Tibial artery (tissue), 4 donors: ENCODE results near the gene MRPL51.

Source experiments
- DNase-seq, 2 donors: peaks; one replicate each; pipeline ENCODE4 v3.0.0-alpha.2; 2019
- H3K27ac ChIP-seq, 2 donors: fragments of 200-600 bp; sonication (generic) in 1 of 2; 1 replicate in 1 of 2; 2 replicates in 1 of 2; pipeline ENCODE4 v1.5.1; 2018 to 2019; ENCODE audit warnings: mild to moderate bottlenecking in 1 of 2
- H3K27me3 ChIP-seq, 2 donors: fragments of 200-600 bp; sonication (generic) in 1 of 2; one replicate each; pipeline versions ENCODE4 v1.5.1 to v1.6.0; 2016 to 2019
- H3K36me3 ChIP-seq, 3 donors: fragments of 200-600 bp; sonication (generic) in 2 of 3; one replicate each; pipeline ENCODE4 v1.5.1; 2016 to 2019; ENCODE audit warnings: mild to moderate bottlenecking in 2 of 3
- H3K4me1 ChIP-seq, 4 donors: fragments of 200-600 bp; sonication (generic) in 2 of 4; 1 replicate in 3 of 4; 2 replicates in 1 of 4; pipeline ENCODE4 v1.5.1; 2016 to 2019
- H3K4me3 ChIP-seq, 2 donors: fragments of 200-600 bp; sonication (generic) in 1 of 2; 1 replicate in 1 of 2; 2 replicates in 1 of 2; pipeline ENCODE4 v1.5.1; 2018 to 2019; ENCODE audit warnings: mild to moderate bottlenecking in 2 of 2
- H3K9me3 ChIP-seq, 3 donors: fragments of 200-600 bp; sonication (generic) in 1 of 3; one replicate each; pipeline ENCODE4 v1.5.1; 2016 to 2019
- intact Hi-C: fragments of 100-400 bp; cut with DNase I; formaldehyde crosslinking; loops from one replicate; pipeline ENCODE4 v1.15.0; 2023; ENCODE audit warnings: low total_unique reads
- TF ChIP-seq, protein P1 (sequence below), 2 experiments: fragments of 200-600 bp in 1 of 2; fragments of 450-650 bp in 1 of 2; IDR thresholded peaks; one replicate each; pipeline ENCODE4 v1.5.1; 2017 to 2019; ENCODE audit warnings: antibody characterized with exemption in 2 of 2, mild to moderate bottlenecking in 1 of 2, moderate library complexity in 1 of 2

Gene MRPL51

DNA sequence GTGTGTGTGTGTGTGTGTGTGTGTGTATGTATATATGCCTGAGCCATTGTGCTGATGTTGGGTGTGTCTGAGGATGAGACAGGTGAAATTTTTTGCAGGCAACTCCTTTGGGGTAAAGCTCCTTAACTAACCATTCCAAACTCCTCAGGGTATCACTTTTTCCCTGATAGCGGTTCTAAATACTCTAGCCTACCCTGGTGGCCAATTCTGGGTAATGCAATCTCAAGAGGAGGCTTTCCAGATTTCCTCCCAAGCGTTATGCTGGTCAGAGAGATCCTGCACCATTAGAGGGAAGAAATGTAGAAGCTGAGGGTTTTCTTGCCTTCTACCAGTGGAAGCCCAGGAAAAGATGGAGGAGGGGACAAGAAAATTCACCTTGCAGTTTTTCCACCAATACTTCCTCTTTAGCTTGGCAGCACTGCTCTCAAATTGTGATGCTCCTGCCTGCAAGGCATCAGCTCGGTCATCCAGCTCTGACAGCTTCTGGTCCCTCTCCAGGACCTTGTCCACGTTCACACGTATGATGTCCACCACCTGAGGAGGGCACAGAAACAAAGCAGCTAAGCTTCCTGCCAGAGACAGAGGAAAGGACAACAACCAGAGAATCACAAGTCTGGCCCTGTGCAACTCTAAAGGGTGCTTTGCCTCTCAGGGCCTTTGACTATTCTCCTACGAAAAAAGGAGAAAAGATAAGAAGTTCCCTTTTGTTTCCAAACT is 27.4 kb downstream of the MRPL51 start:
- peaks cover 39 to 52% (median 47%) of the 10 kb centered on the region in 3 donors for H3K36me3 ChIP-seq
- DNase-seq = peak in 1 of 2 donors; percentile 64
- intact Hi-C loops = loop anchor here (2.0 to 5.0 kb wide), 2 partner anchors 43 to 128 kb away; no protein-coding TSS in a partner anchor
- TF ChIP-seq, protein P1, sequence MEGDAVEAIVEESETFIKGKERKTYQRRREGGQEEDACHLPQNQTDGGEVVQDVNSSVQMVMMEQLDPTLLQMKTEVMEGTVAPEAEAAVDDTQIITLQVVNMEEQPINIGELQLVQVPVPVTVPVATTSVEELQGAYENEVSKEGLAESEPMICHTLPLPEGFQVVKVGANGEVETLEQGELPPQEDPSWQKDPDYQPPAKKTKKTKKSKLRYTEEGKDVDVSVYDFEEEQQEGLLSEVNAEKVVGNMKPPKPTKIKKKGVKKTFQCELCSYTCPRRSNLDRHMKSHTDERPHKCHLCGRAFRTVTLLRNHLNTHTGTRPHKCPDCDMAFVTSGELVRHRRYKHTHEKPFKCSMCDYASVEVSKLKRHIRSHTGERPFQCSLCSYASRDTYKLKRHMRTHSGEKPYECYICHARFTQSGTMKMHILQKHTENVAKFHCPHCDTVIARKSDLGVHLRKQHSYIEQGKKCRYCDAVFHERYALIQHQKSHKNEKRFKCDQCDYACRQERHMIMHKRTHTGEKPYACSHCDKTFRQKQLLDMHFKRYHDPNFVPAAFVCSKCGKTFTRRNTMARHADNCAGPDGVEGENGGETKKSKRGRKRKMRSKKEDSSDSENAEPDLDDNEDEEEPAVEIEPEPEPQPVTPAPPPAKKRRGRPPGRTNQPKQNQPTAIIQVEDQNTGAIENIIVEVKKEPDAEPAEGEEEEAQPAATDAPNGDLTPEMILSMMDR (IDR thresholded peaks at IDR 0.05) = peak; percentile 86 to 93
- no peaks in the 10 kb centered on the region for H3K27me3 ChIP-seq
- H3K4me3 ChIP-seq = no peak overlapping the region
- no peaks in the 10 kb centered on the region for H3K9me3 ChIP-seq
- H3K27ac ChIP-seq = peak overlapping the region in 1 of 2 donors; percentile 30
- H3K4me1 ChIP-seq = peaks cover 0 to 25% (median 18%) of the 10 kb centered on the region in 4 donors

DNA sequence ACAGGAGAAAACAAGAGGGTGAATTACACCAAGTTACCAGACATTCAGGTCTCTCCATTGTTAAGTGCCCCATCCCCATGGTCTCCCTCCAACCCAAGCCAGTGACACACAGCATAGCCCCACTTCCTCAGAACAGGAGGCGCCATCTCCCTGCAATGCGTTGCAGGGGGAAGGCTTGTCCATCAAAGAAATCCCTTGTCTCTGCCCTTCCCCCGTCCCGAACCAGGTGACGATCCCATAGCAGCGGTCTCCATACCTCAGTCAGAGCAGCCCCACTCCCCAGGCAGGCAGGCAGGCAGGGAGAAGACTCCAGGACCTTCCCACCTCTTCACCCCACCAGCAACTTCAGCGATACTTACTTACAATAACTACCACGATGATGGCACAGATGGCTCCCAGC is 28.5 kb downstream of the MRPL51 start:
- H3K4me3 ChIP-seq = no peak overlapping the region
- intact Hi-C loops = loop anchor here (2.0 kb wide), 1 partner anchor 42 kb away; no protein-coding TSS in a partner anchor
- peaks cover 0 to 21% (median 17%) of the 10 kb centered on the region in 4 donors for H3K4me1 ChIP-seq
- TF ChIP-seq, protein P1 (IDR thresholded peaks at IDR 0.05) = no peak
- no peaks in the 10 kb centered on the region for H3K27me3 ChIP-seq
- no peaks in the 10 kb centered on the region for H3K9me3 ChIP-seq
- peaks cover 41 to 63% (median 58%) of the 10 kb centered on the region in 3 donors for H3K36me3 ChIP-seq
- H3K27ac ChIP-seq = no peak overlapping the region
- no peak for DNase-seq

DNA sequence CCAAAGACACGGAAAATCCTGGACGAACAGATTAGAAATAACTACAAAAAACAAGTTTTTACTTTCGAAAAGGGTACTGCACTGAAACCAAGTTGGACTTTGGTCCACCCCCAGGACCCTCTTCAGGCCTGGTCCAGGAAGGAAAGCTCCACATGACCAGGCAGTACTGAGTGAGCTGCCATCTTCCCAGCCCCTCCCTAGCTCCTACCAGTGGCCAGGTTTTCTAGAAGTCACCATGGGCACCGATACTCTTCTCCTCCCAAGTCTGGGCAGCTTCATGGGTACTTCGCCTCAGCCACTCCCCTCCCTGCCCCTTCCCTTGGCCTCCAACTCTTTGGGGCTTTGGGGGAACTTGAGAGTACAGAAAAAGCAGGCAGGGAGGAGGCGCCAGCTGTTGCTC is 29.2 kb downstream of the MRPL51 start:
- peaks cover 0 to 15% (median 10%) of the 10 kb centered on the region in 4 donors for H3K4me1 ChIP-seq
- H3K9me3 ChIP-seq = no peaks in the 10 kb centered on the region
- H3K27ac ChIP-seq = no peak overlapping the region
- TF ChIP-seq, protein P1 (IDR thresholded peaks at IDR 0.05) = no peak
- no peaks in the 10 kb centered on the region for H3K27me3 ChIP-seq
- H3K36me3 ChIP-seq = peaks cover 48 to 70% (median 64%) of the 10 kb centered on the region in 3 donors
- no peak overlapping the region for H3K4me3 ChIP-seq
- intact Hi-C loops = loop anchor here (2.0 kb wide), 1 partner anchor 41 kb away; no protein-coding TSS in a partner anchor
- DNase-seq = no peak

DNA sequence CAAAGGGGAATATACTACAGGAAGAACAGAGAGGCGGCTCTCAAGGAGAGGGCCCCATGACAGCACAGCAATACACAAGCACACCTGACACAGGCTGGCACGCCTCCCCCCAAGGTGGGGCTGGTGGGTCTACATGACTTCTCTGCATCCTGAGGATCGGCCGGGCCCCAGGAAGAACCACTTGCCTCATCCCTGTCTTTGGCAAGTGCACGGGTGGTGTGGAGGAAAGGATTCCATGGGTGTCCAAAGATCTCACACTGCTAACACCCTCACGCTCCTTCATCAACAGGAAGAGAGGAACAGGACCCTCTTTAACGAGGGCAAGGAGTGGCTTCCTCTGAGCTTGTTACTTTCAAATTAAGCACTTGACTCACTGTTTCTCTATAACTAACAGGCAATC is 29.8 kb downstream of the MRPL51 start:
- no peak overlapping the region for H3K4me3 ChIP-seq
- H3K27ac ChIP-seq = no peak overlapping the region
- no peak for DNase-seq
- no peaks in the 10 kb centered on the region for H3K9me3 ChIP-seq
- intact Hi-C loops = no loop called here
- H3K4me1 ChIP-seq = peaks cover 0 to 9% (median 4%) of the 10 kb centered on the region in 4 donors
- peaks cover 54 to 76% (median 71%) of the 10 kb centered on the region in 3 donors for H3K36me3 ChIP-seq
- TF ChIP-seq, protein P1 (IDR thresholded peaks at IDR 0.05) = no peak
- H3K27me3 ChIP-seq = no peaks in the 10 kb centered on the region

DNA sequence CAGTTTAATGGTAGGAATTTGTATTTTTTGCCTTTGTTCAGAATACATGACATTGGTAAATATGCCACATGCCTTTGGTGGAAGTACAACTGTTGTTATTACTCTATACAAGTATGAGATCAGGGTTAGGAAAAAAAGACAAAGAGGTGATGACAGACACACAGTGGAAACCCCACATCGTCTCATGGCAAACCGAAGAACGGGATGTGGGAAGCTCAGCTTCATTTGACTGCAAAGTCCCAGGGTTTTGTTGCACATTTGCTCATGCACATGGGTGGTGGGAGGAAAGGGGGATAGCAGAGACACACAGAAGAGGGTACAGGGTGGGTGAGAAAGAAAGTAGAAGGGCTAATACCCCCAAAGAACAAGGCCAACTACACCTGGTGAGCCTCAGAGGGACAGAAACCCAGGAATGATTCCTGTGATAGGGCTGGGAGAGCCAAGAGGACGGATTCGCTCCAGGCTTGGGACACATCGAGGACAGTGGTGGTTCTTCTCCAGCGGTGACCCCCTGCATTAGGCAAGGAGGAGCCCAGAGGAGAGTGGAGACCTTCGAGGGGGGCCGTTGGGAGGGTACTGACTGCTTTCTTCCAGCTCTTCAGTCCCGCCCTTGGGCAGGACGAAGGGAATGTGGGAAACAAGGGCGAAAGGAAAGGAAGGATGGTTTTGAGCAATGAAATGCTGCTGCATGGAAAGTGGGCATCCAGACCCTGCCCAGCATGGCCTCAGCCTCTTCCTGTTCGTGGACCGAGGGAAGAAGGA is 30.6 kb downstream of the MRPL51 start:
- H3K27ac ChIP-seq = no peak overlapping the region
- intact Hi-C loops = no loop called here

More for the DNA sequence above, 30.6 kb downstream of the MRPL51 start:
- TF ChIP-seq, protein P1 (IDR thresholded peaks at IDR 0.05) = no peak
- peaks cover 0 to 5% (median 0%) of the 10 kb centered on the region in 4 donors for H3K4me1 ChIP-seq
- no peaks in the 10 kb centered on the region for H3K27me3 ChIP-seq
- peaks cover 58 to 84% (median 79%) of the 10 kb centered on the region in 3 donors for H3K36me3 ChIP-seq
- no peak for DNase-seq
- H3K9me3 ChIP-seq = no peaks in the 10 kb centered on the region
- H3K4me3 ChIP-seq = no peak overlapping the region
